ACHN (cell line): ENCODE results near the gene EMC8.

Source experiments
- DNase-seq: peaks from one replicate; pipeline ENCODE4 v3.0.0-alpha.2; 2015
- in situ Hi-C: cut with HindIII; loops from 2 replicates; pipeline ENCODE4 v1.10.0; 2017; ENCODE audit warnings: low sequenced_read_pairs, low pct_ligation_motif_present, low pct_unique_long_range_greater_than_20kb

EMC8 gene

GRCh38 chr16:85798901-85799496 is 345 bp downstream of the EMC8 start:
- DNase-seq, result peak; percentile 37
- in situ Hi-C loops, result no loop called here

DNA sequence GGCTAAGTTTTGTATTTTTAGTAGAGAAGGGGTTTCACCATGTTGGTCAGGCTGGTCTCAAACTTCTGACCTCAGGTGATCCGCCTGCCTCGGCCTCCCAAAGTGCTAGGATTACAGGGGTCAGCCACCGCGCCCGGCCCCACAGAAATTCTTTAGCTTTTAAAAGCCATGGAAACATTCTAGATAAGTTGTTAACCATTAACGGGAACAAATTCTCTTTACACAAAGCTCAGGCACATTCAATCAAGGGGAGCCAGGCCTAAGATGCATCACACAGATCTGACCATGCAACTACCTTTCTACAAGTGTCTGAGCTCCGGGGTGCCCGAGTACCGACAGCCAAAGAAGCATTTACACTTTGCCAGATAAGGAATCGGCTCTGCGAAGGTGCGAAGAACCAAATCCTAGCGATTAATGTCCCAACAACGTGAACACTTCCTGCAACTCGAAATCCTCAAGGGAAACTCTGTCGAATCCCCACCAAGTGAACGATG is 1.0 kb downstream of the EMC8 start:
- DNase-seq, result peak; percentile 44
- in situ Hi-C loops, result no loop called here

DNA sequence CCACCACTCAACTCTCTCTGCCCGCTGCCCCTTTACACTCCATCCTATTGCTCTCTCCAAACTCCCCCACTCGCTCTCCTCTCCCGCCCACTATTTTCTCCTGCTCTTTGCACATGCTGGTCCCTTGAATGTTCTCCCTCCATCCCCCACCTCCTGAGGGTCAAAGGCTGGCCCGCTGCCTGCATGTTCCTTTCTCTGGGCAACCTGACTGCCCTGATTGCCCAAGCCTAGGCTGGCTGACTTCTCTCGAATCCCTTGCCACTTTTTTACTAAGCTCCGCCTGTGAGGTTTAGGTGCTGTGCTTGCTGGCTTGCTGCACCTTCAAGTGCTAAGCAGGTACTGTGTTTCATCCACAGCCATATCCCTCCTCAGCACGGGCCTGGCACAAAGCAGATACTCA is 2.7 kb downstream of the EMC8 start:
- no peak for DNase-seq
- in situ Hi-C loops, result no loop called here

GRCh38 chr16:85796152-85796551 is 3.2 kb downstream of the EMC8 start:
- in situ Hi-C loops, result no loop called here
- no peak for DNase-seq

GRCh38 chr16:85794696-85795095 is 4.6 kb downstream of the EMC8 start:
- no peak for DNase-seq
- in situ Hi-C loops, result no loop called here

GRCh38 chr16:85793662-85794298 is 5.6 kb downstream of the EMC8 start:
- in situ Hi-C loops, result no loop called here

GRCh38 chr16:85789773-85790172 is 9.6 kb downstream of the EMC8 start:
- no peak for DNase-seq
- in situ Hi-C loops, result no loop called here

More at GRCh38 chr16:85793662-85794298, 5.6 kb downstream of the EMC8 start:
- DNase-seq, result no peak

DNA sequence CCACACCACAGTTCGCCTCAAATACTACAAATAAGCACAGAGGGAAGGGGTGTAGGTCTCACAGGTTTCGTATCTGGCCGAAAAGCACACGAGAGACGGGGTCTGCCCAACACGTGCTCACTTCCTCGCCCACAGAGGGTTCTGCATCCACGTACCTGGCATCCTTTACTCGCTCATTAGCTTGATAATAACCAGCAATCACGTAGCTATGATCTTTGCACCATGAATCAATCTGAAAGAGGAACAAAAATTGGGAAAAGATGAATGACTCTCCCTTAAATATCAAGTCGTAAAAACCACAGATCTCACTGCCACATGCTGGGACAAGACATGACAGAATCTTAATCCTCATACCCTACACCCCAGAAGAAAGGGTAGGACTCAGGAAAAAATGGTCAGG is 10.5 kb downstream of the EMC8 start:
- in situ Hi-C loops, result no loop called here
- no peak for DNase-seq

GRCh38 chr16:85785927-85786326 is 13.4 kb downstream of the EMC8 start:
- DNase-seq, result no peak
- in situ Hi-C loops, result no loop called here

DNA sequence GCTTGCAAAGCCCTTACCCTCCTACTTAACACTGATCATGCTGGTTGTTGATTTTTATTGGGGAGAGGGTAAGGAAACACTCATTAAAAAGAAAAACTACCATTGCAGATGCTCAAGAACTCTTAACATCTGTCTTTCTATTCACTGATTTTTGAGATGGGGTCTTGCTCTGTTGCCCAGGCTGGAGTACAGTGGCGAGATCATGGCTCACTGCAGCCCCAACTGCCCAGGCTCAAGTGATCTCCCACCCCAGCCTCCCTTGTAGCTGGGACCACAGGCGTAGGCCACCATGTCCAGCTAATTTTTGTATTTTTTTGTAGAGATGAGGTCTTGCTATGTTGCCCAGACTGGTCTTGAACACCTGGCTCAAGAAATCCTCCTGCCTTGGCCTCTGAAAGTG is 14.5 kb downstream of the EMC8 start:
- in situ Hi-C loops, result no loop called here
- no peak for DNase-seq

GRCh38 chr16:85783441-85783840 is 15.9 kb downstream of the EMC8 start:
- in situ Hi-C loops, result no loop called here
- no peak for DNase-seq

DNA sequence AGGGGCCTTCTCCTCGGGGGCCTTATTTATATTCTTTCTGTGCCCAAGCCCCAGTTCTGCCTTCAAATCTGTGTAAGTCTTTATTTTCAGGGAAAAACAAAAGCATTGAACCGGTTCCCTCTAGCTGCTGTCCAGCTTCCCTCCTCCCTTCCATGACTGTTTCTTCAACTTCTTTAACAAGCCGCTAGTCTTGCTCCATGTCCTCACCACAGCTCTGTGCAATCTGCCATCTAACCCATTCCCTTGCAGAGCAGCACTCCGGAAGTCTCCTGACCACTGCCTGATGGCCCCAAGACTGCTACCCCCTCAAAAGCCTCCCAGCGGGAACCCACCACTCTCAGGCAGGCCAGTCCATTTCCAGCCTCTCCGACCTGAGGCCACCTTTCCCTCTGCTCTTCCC is 16.9 kb downstream of the EMC8 start:
- DNase-seq, result no peak
- in situ Hi-C loops, result no loop called here

DNA sequence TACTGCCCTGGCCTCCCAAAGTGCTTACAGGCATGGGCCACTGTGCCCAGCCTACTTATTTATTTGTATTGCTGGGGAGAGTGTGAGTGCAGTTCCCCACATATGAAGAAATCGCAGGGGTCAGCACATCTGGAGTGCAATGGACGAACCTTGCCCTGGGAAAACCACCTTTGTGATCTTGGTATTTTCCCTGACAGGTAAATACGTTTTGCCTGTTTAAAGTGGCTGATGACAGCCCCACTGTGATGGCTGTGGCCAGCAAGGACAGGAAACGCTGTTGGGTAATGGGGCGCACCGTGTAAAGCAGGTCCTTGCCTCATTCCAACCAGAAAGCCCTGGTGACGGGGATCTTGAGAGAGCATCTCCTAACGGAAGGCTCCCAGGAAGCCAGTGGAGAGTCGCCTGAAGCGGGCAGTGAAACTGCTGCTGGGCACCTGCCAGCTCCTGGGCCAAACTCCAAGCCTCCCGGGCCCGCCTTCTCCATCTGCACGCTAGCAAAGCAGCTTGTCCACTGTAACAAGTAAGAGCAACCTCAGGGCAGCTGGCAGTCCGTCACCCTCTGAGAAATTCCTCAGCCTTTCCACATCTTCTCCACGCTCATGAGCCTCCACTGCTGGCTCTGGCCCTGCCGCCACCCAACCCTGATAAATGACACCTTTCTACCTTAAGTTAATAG is 17.5 kb downstream of the EMC8 start:
- in situ Hi-C loops, result no loop called here
- no peak for DNase-seq

DNA sequence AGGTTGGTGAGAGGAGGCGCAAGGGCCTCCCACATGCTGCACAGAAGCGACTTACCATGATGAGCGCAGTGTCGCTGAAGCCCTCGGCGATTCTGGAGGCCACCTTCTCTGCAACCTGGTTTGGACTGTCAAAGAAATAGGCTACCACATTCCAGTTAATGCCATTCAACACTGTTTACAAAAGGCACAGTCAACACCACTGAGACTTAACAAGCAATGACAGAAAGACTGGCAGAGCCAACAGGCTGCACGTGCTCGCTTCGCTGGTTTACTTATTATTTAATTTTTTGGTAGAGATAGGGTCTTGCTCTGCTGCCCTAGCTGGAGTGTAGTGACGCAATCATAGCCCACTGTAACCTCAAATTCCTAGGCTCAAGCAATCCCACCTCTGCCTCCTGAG is 18.2 kb downstream of the EMC8 start:
- in situ Hi-C loops, result no loop called here
- no peak for DNase-seq

GRCh38 chr16:85780281-85780680 is 19.1 kb downstream of the EMC8 start:
- in situ Hi-C loops, result no loop called here
- DNase-seq, result no peak

DNA sequence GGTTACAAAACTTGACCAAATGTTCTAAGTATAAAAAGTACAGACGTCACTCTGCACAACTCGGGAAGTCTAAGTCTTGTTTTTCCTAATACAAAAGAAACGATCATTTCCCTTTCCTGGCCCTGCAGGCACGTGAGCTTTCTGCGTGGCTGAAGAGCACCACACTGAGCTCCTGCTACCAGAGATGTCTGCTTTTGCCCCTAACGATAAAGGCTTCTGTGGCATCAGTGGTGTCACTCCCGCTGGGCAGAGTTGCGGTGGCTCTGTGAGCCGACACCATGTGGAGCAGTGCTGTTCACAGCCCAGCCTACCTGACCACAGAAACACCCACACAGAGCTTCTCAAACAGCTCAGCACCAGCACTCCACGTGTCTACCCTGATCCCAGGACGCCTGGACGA is 20.5 kb downstream of the EMC8 start:
- in situ Hi-C loops, result no loop called here
- DNase-seq, result no peak

DNA sequence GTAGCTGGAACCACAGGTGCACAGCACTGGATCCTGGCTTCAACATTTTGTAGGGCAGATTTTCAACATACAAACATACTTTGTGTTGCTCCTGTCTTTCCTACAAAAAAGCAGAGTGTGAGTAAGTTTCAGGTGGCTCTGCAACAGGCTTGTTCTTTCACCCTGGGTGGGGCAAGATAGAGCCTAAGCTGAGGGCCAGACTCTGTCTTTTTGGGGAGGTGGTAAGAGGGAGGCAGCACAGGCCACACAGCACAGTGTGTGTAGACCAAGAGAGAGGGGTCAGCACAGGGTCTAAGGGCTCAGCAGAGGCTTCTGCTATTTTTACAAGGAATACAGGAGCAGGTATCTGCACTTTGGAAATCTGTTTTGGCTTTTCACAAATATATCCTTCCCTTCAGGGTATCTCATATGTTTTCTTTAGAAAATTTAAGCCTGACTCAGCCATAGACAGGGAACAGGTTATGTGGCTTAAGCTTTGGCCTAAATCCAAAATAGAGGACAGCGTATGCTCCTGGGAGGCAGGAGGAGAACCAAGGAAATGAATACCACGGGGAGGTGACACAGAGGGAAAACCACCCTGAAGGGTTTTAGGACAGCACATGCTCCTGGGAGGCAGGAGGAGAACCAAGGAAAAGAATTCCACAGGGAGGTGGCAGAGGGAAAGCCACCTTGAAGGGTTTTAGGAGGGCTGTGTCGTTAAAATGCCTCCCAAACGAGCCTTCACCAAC is 21.6 kb downstream of the EMC8 start:
- in situ Hi-C loops, result no loop called here
- DNase-seq, result no peak

- in situ Hi-C loops, result no loop called here
- no peak for DNase-seq
These were observed 24.5 kb downstream of the EMC8 start for GRCh38 chr16:85774811-85775210.

DNA sequence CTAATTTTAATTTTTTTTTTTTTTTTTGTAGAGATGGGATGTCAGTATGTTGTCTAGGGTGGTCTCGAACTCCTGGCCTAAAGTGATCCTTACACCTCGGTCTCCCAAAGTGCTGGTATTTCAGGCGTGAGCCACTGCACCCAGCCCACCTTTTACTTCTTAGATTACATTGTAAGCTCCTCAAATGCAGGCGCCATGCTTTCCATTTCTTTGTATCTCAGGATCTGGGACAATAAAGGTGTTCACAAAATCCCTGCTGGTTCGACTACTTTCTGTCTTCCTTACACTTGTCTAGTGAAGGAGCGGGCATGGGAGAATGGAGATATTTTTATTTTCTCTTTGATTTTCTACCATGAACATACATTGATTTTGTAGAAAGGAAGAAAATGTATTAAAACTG is 25.2 kb downstream of the EMC8 start:
- DNase-seq, result no peak
- in situ Hi-C loops, result no loop called here
